Esophagus muscularis mucosa (tissue), 4 donors: Measurements from ENCODE around the gene SOX5. TPM values are rescaled to one million over a fixed set of nuclear protein-coding genes. Genes with fewer than 3 reads are reported as not detected.

ENCODE experiments used
- DNase-seq: peaks from one replicate; pipeline ENCODE4 v3.0.0-alpha.2; 2017; ENCODE audit errors: extremely low spot score
- H3K27ac ChIP-seq, 4 donors: fragments of 200-600 bp; sonication (generic); replicated peaks in 1 of 4; 1 replicate in 3 of 4; 2 replicates in 1 of 4; pipeline ENCODE4 v1.5.1; 2016 to 2019; ENCODE audit warnings: mild to moderate bottlenecking in 1 of 4
- H3K27me3 ChIP-seq, 4 donors: fragments of 200-600 bp; sonication (generic); one replicate each; pipeline versions ENCODE4 v1.5.1 to v1.6.0; 2016 to 2019
- H3K36me3 ChIP-seq, 4 donors: fragments of 200-600 bp; sonication (generic); one replicate each; pipeline ENCODE4 v1.5.1; 2016 to 2019
- H3K4me1 ChIP-seq, 4 donors: fragments of 200-600 bp; sonication (generic); one replicate each; pipeline ENCODE4 v1.5.1; 2016 to 2019
- H3K4me3 ChIP-seq, 4 donors: fragments of 200-600 bp; sonication (generic); 1 replicate in 2 of 4; 2 replicates in 2 of 4; pipeline ENCODE4 v1.5.1; 2016 to 2019; ENCODE audit warnings: mild to moderate bottlenecking in 4 of 4, moderate library complexity in 1 of 4
- H3K9me3 ChIP-seq, 4 donors: fragments of 200-600 bp; sonication (generic); 1 replicate in 3 of 4; 2 replicates in 1 of 4; pipeline ENCODE4 v1.5.1; 2016 to 2019
- EP300 ChIP-seq: sonication (generic); formaldehyde crosslinking; IDR thresholded peaks from one replicate; pipeline ENCODE4 v1.6.1; 2017; ENCODE audit warnings: antibody characterized with exemption
- POLR2A ChIP-seq: fragments of 450-650 bp; IDR thresholded peaks from one replicate; pipeline ENCODE4 v1.6.1; 2017; ENCODE audit warnings: antibody characterized with exemption, moderate library complexity, mild to moderate bottlenecking, low read depth
- POLR2AphosphoS5 ChIP-seq, 2 donors: sonication (generic); formaldehyde crosslinking; IDR thresholded peaks; one replicate each; pipeline ENCODE4 v1.6.1; 2017; ENCODE audit warnings: antibody characterized with exemption in 2 of 2
- WGBS: methylation state at CpG from one replicate; pipeline ENCODE4 v1.1.5; 2018; 5-methylcytosine and 5-hydroxymethylcytosine counted together
- intact Hi-C: fragments of 100-400 bp; cut with DNase I; formaldehyde crosslinking; loops from one replicate; pipeline ENCODE4 v1.15.1; 2023
- total RNA-seq, 4 donors: library from RNA; depleted of rRNA; stranded (reverse); fragments of >200 nt; gene quantifications; one replicate each; pipeline versions ENCODE4 v1.1.0 to v1.2.1, GENCODE V29; 2016
- TF ChIP-seq, protein P1 (sequence below), 3 experiments: fragments of 200-600 bp in 2 of 3; fragments of 450-650 bp in 1 of 3; sonication (generic) in 2 of 3; IDR thresholded peaks; one replicate each; pipeline ENCODE4 v1.5.1; 2017 to 2019; ENCODE audit warnings: antibody characterized with exemption in 3 of 3, mild to moderate bottlenecking in 2 of 3, moderate library complexity in 1 of 3

SOX5 gene
- total RNA-seq, 4 donors from 2014 or later = 7.1 to 11.6 (median 8.8) TPM

DNA sequence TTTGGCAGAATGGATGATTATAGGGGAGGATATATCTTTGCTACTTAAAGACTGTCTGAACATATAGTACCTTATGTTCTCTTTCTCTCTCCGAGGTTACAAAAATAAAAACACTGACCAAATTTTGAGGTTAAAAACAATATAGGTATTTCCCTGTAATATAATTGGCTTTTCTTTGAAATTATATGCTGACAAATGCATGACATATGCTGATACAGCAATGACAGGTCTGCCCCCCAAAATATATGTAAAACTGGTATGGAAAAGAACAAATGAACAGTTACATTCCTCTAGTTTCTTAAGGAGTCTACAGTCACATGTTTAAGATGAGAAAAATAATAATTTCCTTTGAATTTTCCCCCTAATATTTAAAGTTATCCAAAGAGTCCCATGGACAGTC is 405.7 kb downstream of the SOX5 start:
- H3K9me3 ChIP-seq = no peaks in the 10 kb centered on the region
- WGBS = 94% methylated on average over 1 of the region's 1 CpG

DNA sequence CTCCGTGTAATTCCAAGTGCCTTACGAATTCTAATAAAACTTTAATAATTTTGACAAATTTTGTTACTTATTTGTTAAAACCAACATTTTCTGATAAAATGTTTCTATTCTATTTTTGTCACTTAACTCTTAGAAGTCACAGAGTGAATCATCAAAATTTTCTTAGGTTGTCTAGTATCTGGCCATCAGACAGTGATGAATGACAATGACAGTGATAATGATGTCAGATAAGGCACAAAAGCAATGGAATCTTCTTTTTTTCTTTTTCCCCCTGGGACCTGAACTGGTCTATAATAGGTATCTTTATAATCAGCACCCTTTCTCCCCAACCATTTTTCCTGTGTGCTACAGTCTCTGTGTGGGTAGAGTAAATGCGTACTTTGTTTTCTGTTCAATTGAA is 407.3 kb downstream of the SOX5 start:
- 96% methylated on average over 3 of the region's 3 CpGs for WGBS
- H3K9me3 ChIP-seq = no peaks in the 10 kb centered on the region
- DNase-seq = no peak
- H3K27ac ChIP-seq = no peak overlapping the region
- intact Hi-C loops = no loop called here
- TF ChIP-seq POLR2AphosphoS5 (IDR thresholded peaks at IDR 0.05) (no peak), POLR2A (no peak), EP300 (no peak)
- TF ChIP-seq, protein P1, sequence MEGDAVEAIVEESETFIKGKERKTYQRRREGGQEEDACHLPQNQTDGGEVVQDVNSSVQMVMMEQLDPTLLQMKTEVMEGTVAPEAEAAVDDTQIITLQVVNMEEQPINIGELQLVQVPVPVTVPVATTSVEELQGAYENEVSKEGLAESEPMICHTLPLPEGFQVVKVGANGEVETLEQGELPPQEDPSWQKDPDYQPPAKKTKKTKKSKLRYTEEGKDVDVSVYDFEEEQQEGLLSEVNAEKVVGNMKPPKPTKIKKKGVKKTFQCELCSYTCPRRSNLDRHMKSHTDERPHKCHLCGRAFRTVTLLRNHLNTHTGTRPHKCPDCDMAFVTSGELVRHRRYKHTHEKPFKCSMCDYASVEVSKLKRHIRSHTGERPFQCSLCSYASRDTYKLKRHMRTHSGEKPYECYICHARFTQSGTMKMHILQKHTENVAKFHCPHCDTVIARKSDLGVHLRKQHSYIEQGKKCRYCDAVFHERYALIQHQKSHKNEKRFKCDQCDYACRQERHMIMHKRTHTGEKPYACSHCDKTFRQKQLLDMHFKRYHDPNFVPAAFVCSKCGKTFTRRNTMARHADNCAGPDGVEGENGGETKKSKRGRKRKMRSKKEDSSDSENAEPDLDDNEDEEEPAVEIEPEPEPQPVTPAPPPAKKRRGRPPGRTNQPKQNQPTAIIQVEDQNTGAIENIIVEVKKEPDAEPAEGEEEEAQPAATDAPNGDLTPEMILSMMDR (IDR thresholded peaks at IDR 0.05) = no peak
- no peaks in the 10 kb centered on the region for H3K36me3 ChIP-seq
- H3K4me3 ChIP-seq = no peak overlapping the region
- H3K4me1 ChIP-seq = no peaks in the 10 kb centered on the region
- no peaks in the 10 kb centered on the region for H3K27me3 ChIP-seq

More for the DNA sequence above, 405.7 kb downstream of the SOX5 start:
- intact Hi-C loops = no loop called here
- Histone ChIP-seq H3K36me3 (no peaks in the 10 kb centered on the region), H3K4me1 (no peaks in the 10 kb centered on the region), H3K27ac (no peak overlapping the region), H3K27me3 (no peaks in the 10 kb centered on the region), H3K4me3 (no peak overlapping the region)
- TF ChIP-seq, protein P1 (IDR thresholded peaks at IDR 0.05) = no peak
- no peak for TF ChIP-seq POLR2A
- TF ChIP-seq EP300 = no peak
- no peak for TF ChIP-seq POLR2AphosphoS5 (IDR thresholded peaks at IDR 0.05)
- no peak for DNase-seq

DNA sequence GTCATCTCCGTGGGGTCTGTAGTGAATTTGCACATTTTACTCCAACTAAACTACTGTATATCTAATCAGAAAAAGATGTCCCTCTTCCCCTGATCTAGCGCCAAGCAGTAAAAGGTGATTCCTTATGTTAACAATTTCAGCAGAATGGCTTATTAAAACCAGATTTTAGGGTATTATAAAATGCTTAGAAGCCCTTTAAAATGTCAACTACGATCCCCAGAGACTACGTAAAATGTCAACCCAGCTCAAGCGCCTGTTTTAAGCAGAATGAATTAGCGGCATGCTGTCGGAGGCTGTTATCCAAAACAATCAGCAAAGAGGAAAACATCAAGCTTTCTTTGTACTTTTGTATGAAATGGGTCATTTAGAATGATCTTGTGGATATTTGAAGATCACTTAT is 408.9 kb downstream of the SOX5 start:
- H3K27me3 ChIP-seq = no peaks in the 10 kb centered on the region
- no peaks in the 10 kb centered on the region for H3K4me1 ChIP-seq
- intact Hi-C loops = no loop called here
- no peak for DNase-seq
- no peak overlapping the region for H3K27ac ChIP-seq
- H3K4me3 ChIP-seq = no peak overlapping the region
- WGBS = 67% methylated on average over 7 of the region's 7 CpGs
- H3K36me3 ChIP-seq = no peaks in the 10 kb centered on the region
- no peaks in the 10 kb centered on the region for H3K9me3 ChIP-seq
- TF ChIP-seq POLR2A = no peak
- no peak for TF ChIP-seq POLR2AphosphoS5 (IDR thresholded peaks at IDR 0.05)
- no peak for TF ChIP-seq EP300
- TF ChIP-seq, protein P1 (IDR thresholded peaks at IDR 0.05) = no peak

DNA sequence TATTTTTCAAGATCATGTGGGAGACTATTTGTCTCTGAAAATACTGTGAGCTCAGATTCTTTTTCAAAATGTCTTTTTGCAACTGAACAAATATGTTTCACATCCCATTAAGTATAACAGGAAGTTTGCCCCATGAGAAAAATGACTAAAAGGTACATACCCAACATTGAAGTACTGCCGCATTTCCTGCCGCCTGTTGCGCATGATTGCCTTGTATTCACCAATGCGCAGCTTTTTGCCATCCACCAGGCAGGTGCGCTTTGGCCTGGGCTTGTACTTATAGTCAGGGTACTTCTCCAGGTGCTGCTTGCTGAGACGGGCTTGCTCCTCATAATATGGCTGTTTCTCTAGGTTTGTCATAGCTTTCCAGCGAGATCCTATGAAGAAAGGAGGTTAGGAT is 413.2 kb downstream of the SOX5 start:
- TF ChIP-seq, protein P1 (IDR thresholded peaks at IDR 0.05) = no peak
- TF ChIP-seq EP300 = no peak
- no peak for TF ChIP-seq POLR2AphosphoS5 (IDR thresholded peaks at IDR 0.05)
- TF ChIP-seq POLR2A = no peak
- 94% methylated on average over 7 of the region's 7 CpGs for WGBS

DNA sequence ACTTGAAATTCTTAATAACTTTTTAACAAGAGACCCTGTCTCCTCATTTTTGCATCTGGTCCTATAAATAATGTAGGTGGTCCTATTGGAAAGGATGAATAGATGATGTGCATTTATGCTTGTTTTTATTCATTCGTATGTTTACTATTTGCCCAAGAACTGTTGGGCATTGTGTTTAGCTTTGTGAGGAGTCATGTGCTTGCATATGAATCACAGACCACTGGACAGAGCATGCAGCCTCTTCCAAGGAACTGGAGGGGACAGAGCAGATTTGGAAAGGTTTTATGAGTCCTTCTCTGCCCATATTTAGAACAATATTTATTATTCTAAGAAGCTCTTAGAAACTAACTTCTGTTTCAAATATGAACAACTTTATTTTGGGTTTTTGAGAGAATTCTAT is 414.0 kb downstream of the SOX5 start:
- no peaks in the 10 kb centered on the region for H3K36me3 ChIP-seq
- no peaks in the 10 kb centered on the region for H3K9me3 ChIP-seq
- WGBS = 84% methylated on average over 1 of the region's 1 CpG
- intact Hi-C loops = no loop called here
- H3K27ac ChIP-seq = no peak overlapping the region
- no peaks in the 10 kb centered on the region for H3K27me3 ChIP-seq
- no peak for DNase-seq
- H3K4me1 ChIP-seq = no peaks in the 10 kb centered on the region
- no peak for TF ChIP-seq EP300
- TF ChIP-seq POLR2A = no peak
- no peak overlapping the region for H3K4me3 ChIP-seq

More for the DNA sequence above, 413.2 kb downstream of the SOX5 start:
- H3K9me3 ChIP-seq = no peaks in the 10 kb centered on the region
- no peak overlapping the region for H3K27ac ChIP-seq
- no peaks in the 10 kb centered on the region for H3K36me3 ChIP-seq
- no peaks in the 10 kb centered on the region for H3K27me3 ChIP-seq
- H3K4me3 ChIP-seq = no peak overlapping the region
- DNase-seq = no peak
- intact Hi-C loops = no loop called here
- no peaks in the 10 kb centered on the region for H3K4me1 ChIP-seq
